ENCODE results near the gene PFKFB4. TPM values are rescaled to one million over a fixed set of nuclear protein-coding genes. Genes with fewer than 3 reads are reported as not detected.

Gene PFKFB4
- total RNA-seq, 1 donor from 2014 or later, result 0.60 TPM

Other genes with a start within 250 kb of the PFKFB4 start
- gene SPINK8, start 223.1 kb downstream of the PFKFB4 start, total RNA-seq, result not detected in 2 replicates
- not detected in 2 replicates for gene FBXW12, start 184.6 kb downstream of the PFKFB4 start, total RNA-seq
- gene PLXNB1, start 126.7 kb downstream of the PFKFB4 start, total RNA-seq, result 16.1 and 17.0 TPM in 2 replicates
- 8.9 and 10.1 TPM in 2 replicates for gene CCDC51, start 116.7 kb downstream of the PFKFB4 start, total RNA-seq
- 237 and 246 TPM in 2 replicates for gene TMA7, start 116.5 kb downstream of the PFKFB4 start, total RNA-seq
- 3.7 and 4.6 TPM in 2 replicates for gene ATRIP, start 110.1 kb downstream of the PFKFB4 start, total RNA-seq
- 65.6 and 68.5 TPM in 2 replicates for gene SHISA5, start 52.6 kb downstream of the PFKFB4 start, total RNA-seq
- not detected in 2 replicates for gene UCN2, start 7.0 kb upstream of the PFKFB4 start, total RNA-seq
- gene COL7A1, start 38.5 kb upstream of the PFKFB4 start, total RNA-seq, result under 0.01 and 0.22 TPM in 2 replicates
- gene UQCRC1, start 52.8 kb upstream of the PFKFB4 start, total RNA-seq, result 187 and 249 TPM in 2 replicates
- gene TMEM89, start 65.0 kb upstream of the PFKFB4 start, total RNA-seq, result not detected in 2 replicates
- gene SLC26A6, start 78.7 kb upstream of the PFKFB4 start, total RNA-seq, result 8.3 and 9.7 TPM in 2 replicates
- gene CELSR3, start 106.1 kb upstream of the PFKFB4 start, total RNA-seq, result 0.20 and 0.22 TPM in 2 replicates
- 4.2 and 5.2 TPM in 2 replicates for gene NCKIPSD, start 129.1 kb upstream of the PFKFB4 start, total RNA-seq
- gene IP6K2, start 160.4 kb upstream of the PFKFB4 start, total RNA-seq, result 29.0 and 39.3 TPM in 2 replicates

Measured in lung microvascular endothelial cell (primary cell).